ENCODE data around the gene ZFP92. TPM values are rescaled to one million over a fixed set of nuclear protein-coding genes. Genes with fewer than 3 reads are reported as not detected.

Gene ZFP92
- total and polyA plus RNA-seq, 2 donors (not counting 1 experiment from before 2014, with no cell fraction given): 0.06 to 0.17 TPM

GRCh38 chrX:153416781-153417450 is 5.6 kb downstream of the ZFP92 start:
- Histone ChIP-seq H3K27ac (ENCODE audit: insufficient read depth, low read length) (no peak overlapping the region), H3K4me3 (replicated peaks in 1 of 4; ENCODE audit: control extremely low read depth in 1 of 4, insufficient read depth in 1 of 4, low read depth in 3 of 4, low read length in 4 of 4) (no peak overlapping the region), H2AFZ (ENCODE audit: low read length) (no peak overlapping the region), H3K9ac (ENCODE audit: insufficient read depth, low read length) (no peak overlapping the region), H3K4me1 (ENCODE audit: control insufficient read depth, extremely low read depth, insufficient read depth, low read length) (no peaks in the 10 kb centered on the region), H3K27me3 (ENCODE audit: control insufficient read depth, insufficient read depth, low read length) (peaks cover 3% of the 10 kb centered on the region), H4K20me1 (ENCODE audit: control insufficient read depth, extremely low read depth, insufficient read depth, low read length) (no peaks in the 10 kb centered on the region), H3K36me3 (ENCODE audit: control insufficient read depth, insufficient read depth, low read length) (no peaks in the 10 kb centered on the region), H3K4me2 (ENCODE audit: extremely low read depth, insufficient read depth, low read length) (no peak overlapping the region), H3K79me2 (ENCODE audit: control insufficient read depth, insufficient read depth, low read length) (no peaks in the 10 kb centered on the region), H3K9me3 (ENCODE audit: control insufficient read depth, insufficient read depth, low read depth, low read length) (no peaks in the 10 kb centered on the region)
- TF ChIP-seq EZH2 (IDR thresholded peaks at IDR 0.05; ENCODE audit: low read length, missing control alignments): no peak
- no peak for TF ChIP-seq CTCF (conservative IDR thresholded peaks at IDR 0.05 in 1 of 2, IDR thresholded peaks at IDR 0.05 in 1 of 2; ENCODE audit: low read depth in 1 of 2, low read length in 2 of 2)
- no peak for DNase-seq (ENCODE audit: low read depth in 2 of 2)

DNA sequence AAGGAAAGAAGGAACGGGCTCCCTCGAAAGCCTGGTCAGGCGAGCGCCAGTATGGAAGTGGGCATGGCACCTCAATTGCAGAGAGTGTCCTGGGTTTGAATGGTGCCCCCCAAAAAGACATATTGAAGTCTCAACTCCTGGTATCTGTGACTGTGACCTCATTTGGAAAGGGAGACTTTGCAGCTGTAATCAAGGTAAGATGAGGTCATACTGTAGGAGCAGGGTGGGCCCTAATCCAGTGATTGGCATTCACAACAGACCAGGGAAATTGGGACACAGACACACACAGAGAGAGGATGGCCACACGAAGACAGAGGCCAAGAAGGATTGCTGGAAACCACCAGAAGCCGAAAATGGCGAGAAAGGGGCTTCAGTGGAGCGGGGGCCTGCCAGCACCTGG is 6.4 kb downstream of the ZFP92 start:
- H4K20me1 ChIP-seq (ENCODE audit: control insufficient read depth, extremely low read depth, insufficient read depth, low read length): no peaks in the 10 kb centered on the region
- H3K4me3 ChIP-seq (replicated peaks in 1 of 4; ENCODE audit: control extremely low read depth in 1 of 4, insufficient read depth in 1 of 4, low read depth in 3 of 4, low read length in 4 of 4): no peak overlapping the region
- H3K4me1 ChIP-seq (ENCODE audit: control insufficient read depth, extremely low read depth, insufficient read depth, low read length): no peaks in the 10 kb centered on the region
- H3K27ac ChIP-seq (ENCODE audit: insufficient read depth, low read length): no peak overlapping the region
- no peak for TF ChIP-seq CTCF (conservative IDR thresholded peaks at IDR 0.05 in 1 of 2, IDR thresholded peaks at IDR 0.05 in 1 of 2; ENCODE audit: low read depth in 1 of 2, low read length in 2 of 2)
- no peak for TF ChIP-seq EZH2 (IDR thresholded peaks at IDR 0.05; ENCODE audit: low read length, missing control alignments)
- no peak for DNase-seq (ENCODE audit: low read depth in 2 of 2)
- no peak overlapping the region for H3K4me2 ChIP-seq (ENCODE audit: extremely low read depth, insufficient read depth, low read length)
- H3K9me3 ChIP-seq (ENCODE audit: control insufficient read depth, insufficient read depth, low read depth, low read length): no peaks in the 10 kb centered on the region
- no peaks in the 10 kb centered on the region for H3K36me3 ChIP-seq (ENCODE audit: control insufficient read depth, insufficient read depth, low read length)
- H3K9ac ChIP-seq (ENCODE audit: insufficient read depth, low read length): no peak overlapping the region
- H2AFZ ChIP-seq (ENCODE audit: low read length): no peak overlapping the region
- H3K27me3 ChIP-seq (ENCODE audit: control insufficient read depth, insufficient read depth, low read length): peaks cover 2% of the 10 kb centered on the region
- no peaks in the 10 kb centered on the region for H3K79me2 ChIP-seq (ENCODE audit: control insufficient read depth, insufficient read depth, low read length)

DNA sequence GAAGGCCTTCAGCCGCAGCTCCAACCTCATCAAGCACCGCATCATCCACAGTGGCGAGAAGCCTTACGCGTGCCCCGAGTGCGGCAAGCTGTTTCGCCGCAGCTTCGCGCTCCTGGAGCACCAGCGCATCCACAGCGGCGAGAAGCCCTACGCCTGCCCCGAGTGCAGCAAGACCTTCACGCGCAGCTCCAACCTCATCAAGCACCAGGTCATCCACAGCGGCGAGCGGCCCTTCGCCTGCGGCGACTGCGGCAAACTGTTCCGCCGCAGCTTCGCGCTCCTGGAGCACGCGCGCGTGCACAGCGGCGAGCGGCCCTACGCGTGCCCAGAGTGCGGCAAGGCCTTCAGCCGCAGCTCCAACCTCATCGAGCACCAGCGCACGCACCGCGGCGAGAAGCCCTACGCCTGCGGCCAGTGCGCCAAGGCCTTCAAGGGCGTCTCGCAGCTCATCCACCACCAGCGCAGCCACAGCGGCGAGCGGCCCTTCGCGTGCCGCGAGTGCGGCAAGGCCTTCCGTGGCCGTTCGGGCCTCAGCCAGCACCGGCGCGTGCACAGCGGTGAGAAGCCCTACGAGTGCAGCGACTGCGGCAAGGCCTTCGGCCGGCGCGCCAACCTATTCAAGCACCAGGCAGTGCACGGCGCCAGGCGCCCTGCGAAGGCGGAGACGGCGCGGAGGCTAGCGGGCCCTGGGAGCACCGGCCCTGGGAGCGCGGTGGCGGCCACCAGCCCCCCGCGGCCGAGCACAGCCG is 9.8 kb downstream of the ZFP92 start:
- no peaks in the 10 kb centered on the region for H3K9me3 ChIP-seq (ENCODE audit: control insufficient read depth, insufficient read depth, low read depth, low read length)
- no peak overlapping the region for H3K27ac ChIP-seq (ENCODE audit: insufficient read depth, low read length)
- no peak overlapping the region for H3K4me3 ChIP-seq (replicated peaks in 1 of 4; ENCODE audit: control extremely low read depth in 1 of 4, insufficient read depth in 1 of 4, low read depth in 3 of 4, low read length in 4 of 4)
- H4K20me1 ChIP-seq (ENCODE audit: control insufficient read depth, extremely low read depth, insufficient read depth, low read length): no peaks in the 10 kb centered on the region
- no peaks in the 10 kb centered on the region for H3K27me3 ChIP-seq (ENCODE audit: control insufficient read depth, insufficient read depth, low read length)
- H3K9ac ChIP-seq (ENCODE audit: insufficient read depth, low read length): no peak overlapping the region
- no peak overlapping the region for H2AFZ ChIP-seq (ENCODE audit: low read length)
- no peaks in the 10 kb centered on the region for H3K4me1 ChIP-seq (ENCODE audit: control insufficient read depth, extremely low read depth, insufficient read depth, low read length)
- no peaks in the 10 kb centered on the region for H3K79me2 ChIP-seq (ENCODE audit: control insufficient read depth, insufficient read depth, low read length)
- no peaks in the 10 kb centered on the region for H3K36me3 ChIP-seq (ENCODE audit: control insufficient read depth, insufficient read depth, low read length)
- DNase-seq (ENCODE audit: low read depth in 2 of 2): no peak
- no peak overlapping the region for H3K4me2 ChIP-seq (ENCODE audit: extremely low read depth, insufficient read depth, low read length)
- no peak for TF ChIP-seq CTCF (conservative IDR thresholded peaks at IDR 0.05 in 1 of 2, IDR thresholded peaks at IDR 0.05 in 1 of 2; ENCODE audit: low read depth in 1 of 2, low read length in 2 of 2)
- TF ChIP-seq EZH2 (IDR thresholded peaks at IDR 0.05; ENCODE audit: low read length, missing control alignments): no peak
